Measurements from ENCODE around the gene ITGB2.
"Not testable (repeated sequence)": the region's sequence is repeated elsewhere in the genome, so short reads cannot be mapped to it uniquely, and the experiment has no call there.

Gene ITGB2

DNA sequence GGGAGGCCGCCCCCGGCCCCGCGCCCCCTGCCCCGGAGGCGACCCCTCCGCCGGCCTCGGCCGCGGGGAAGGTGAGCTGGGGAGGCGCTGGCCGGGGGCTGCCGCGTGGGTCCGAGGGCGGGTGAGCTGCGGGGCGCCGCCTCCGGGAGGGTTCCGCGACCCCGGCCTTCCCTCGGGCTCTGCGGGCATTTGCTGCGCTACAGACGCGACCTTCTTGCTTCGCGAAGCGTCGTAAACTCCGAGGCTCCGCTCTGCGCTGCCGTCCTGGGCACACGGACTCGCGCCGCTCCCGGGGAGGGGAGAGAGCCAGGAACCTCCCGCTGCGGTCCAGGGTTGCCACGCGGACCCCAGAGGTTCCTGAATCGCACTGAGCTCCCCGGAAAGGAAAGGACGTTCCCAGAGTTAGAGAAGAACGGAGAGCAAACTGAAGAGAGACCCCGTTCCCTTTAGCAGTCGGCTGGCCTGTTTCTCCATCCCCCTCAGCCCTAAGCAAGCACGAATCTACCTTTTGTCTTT is 19.5 kb upstream of the ITGB2 start:
- no peak for DNase-seq

GRCh38 chr21:44939532-44940115 is 18.9 kb upstream of the ITGB2 start, which contains the start of gene SLX9:
Gene SLX9 (plus strand): TSS chr21:44940029. CDS start chr21:44940058, 29 bp downstream.
- peak; percentile 80 for DNase-seq

GRCh38 chr21:44938772-44939531 is 18.3 kb upstream of the ITGB2 start:
- DNase-seq = no peak

DNA sequence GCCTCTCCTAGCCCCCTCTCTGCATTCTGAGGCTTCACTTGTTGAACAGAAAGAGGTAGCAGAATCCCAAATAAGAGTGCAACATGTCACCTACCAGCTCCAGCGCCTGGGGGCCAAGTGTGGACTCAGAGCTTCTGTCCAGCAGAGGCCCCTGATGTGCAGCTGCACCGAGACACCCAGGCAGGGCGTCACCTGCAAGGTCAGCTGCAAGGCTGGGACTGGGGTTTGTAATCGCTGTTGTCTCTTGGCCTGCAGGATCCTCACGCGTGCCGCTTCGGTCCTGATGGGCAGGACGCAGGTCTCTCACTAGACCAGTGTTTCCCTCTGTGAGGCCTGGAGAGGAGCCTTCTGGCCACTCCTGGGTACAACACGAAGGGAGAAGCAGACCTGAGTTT is 14.8 kb upstream of the ITGB2 start:
- DNase-seq = no peak

GRCh38 chr21:44934797-44935532 is 14.3 kb upstream of the ITGB2 start:
- no peak for DNase-seq

- no peak for DNase-seq
These were observed 13.6 kb upstream of the ITGB2 start for GRCh38 chr21:44934276-44934675.

- no peak for DNase-seq
These were observed 13.2 kb upstream of the ITGB2 start for GRCh38 chr21:44933918-44934260.

DNA sequence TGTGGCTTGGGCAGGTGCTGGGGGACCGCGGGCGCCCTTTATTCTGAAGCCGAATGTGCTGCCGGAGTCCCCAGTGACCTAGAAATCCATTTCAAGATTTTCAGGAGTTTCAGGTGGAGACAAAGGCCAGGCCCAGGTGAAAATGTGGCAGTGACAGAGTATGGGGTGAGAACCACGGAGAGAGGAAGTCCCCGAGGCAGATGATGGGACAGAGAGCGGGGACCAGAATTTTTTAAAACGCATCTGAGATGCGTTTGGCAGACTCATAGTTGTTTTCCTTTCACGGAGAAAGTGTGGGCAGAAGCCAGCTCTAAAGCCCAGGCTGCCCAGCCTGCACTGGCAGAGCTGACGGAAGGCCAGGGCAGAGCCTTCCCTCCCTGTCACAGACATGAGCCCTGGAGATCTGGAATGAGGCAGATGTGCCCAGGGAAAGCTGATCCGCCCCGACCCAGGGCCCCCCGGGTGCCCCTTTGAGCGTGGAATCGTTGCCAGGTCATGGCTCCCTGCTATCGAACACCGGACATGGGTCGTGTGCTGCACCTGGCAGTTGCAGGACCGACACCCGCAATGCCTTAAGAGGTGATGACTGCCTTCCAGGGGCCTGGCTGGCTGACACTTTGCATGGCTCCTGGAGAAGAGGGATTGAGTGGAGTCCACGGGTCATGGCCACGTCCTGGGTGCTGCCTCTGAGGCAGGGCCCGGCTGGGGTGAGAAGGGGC is 12.7 kb upstream of the ITGB2 start:
- no peak for DNase-seq

GRCh38 chr21:44932408-44933181 is 11.9 kb upstream of the ITGB2 start:
- DNase-seq = peak; percentile 76

GRCh38 chr21:44931501-44932407 is 11.1 kb upstream of the ITGB2 start:
- no peak for DNase-seq

GRCh38 chr21:44931137-44931500 is 10.4 kb upstream of the ITGB2 start:
- DNase-seq = no peak

DNA sequence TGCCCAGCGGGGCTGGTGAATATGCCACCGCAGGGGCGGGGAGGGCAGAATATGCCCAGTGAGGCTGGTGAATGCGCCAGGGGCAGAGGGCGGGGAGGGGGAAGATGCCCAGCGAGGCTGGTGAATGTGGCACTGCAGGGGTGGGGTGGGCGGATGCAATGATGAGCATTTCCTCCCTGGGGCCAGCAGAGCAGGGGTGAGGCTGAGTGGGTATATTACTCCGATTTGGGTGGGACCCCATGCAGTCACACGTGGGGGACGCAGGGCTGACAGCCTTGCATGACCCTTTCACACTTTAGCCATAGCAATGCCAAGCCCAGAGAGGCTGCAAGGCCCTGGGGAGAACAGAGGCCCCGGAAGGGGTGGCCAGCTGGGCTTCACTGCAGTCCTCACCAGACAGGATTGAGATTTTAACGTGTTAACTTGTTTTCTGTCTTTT is 9.9 kb upstream of the ITGB2 start:
- DNase-seq = peak; percentile 58

- DNase-seq = no peak
These were observed 9.3 kb upstream of the ITGB2 start for GRCh38 chr21:44929799-44930542.

- DNase-seq = no peak
These were observed 8.6 kb upstream of the ITGB2 start for GRCh38 chr21:44929242-44929798.

DNA sequence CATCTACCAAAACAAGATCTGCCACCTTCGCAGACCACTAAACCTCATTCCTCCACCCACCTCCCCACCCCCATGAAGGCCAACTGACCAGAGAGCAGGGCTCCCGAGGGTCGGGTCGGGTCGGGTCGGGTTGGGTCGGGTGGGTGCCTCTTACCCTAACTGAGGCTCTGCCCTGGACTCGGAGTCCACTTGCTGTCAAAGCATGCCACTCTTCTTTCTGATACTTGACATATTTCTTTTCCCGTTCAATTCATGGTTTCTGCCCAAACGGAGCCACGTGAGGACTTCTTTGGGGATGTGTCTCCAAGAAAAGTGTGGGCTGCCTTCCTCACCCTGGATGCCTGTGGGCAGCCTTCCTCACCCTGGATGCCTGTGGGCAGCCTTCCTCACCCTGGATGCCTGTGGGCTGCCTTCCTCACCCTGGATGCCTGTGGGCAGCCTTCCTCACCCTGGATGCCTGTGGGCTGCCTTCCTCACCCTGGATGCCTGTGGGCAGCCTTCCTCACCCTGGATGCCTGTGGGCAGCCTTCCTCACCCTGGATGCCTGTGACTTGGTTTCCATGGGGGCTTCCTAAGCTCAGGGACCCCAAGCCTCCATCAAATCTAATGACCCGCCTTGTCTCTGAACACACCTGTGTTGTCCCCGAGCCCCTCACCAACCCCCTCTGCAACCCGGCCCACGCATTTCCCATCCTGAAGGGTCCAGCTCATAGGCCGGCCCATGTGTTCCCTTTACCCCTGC is 8.0 kb upstream of the ITGB2 start:
- DNase-seq = not testable (repeated sequence)

DNA sequence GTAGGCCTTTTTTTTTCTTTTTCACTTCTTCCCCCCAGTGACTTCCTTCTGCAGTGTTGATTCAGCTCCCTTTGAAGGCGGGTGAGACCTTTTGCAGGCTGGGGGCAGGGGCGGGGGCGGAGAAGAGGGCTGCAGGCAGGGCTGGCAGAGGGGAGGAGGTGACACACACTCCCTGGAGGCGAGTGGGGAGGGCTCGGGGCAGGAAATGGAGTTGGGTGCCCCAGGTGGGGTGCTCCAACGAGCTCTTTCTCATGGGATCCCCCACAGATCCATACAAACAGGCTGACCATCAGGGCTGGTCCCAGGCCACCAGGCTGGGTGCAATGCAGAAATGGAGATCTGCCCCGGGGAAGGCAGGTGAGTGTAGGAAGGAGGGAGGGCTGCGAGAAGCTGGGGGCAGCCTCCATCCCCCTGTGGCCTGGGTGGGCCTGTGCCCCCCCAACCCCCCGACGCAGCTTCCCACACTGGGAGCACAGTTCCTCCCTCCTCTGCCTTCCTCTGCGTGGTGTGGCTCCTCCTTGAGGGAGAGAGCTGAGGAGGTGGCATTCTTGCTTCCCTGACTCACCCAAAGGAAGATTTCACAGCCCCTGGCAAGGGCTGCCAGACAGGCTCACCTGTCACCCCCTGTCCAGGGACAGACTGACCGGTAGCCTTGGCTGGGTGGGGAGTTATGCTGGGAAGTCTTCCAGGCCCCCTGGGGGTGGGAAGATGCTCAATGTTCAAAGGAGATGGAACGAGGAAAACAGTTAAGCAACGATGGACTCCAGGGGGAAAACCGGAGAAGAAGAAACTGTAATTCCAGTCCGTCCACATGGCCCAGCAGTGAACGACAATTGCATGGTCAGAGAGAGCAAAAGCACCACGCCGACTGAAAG is 7.1 kb upstream of the ITGB2 start:
- peak; percentile 91 for DNase-seq

- no peak for DNase-seq
These were observed 6.5 kb upstream of the ITGB2 start for GRCh38 chr21:44927259-44927586.

GRCh38 chr21:44926331-44927101 is 5.8 kb upstream of the ITGB2 start:
- DNase-seq = peak; percentile 42

All from stimulated activated CD4-positive, alpha-beta T cell treated with anti-CD3 and anti-CD28 coated beads, Interleukin-12 subunit alpha, Interleukin-12 subunit beta, amount 100 ng/mL, for 4 hours (primary cell).